GM12878 (cell line): ENCODE measurements around the gene PPP1R3F.

ENCODE experiments used
- CBX3 ChIP-seq: fragments of 200-600 bp; sonication (generic); IDR thresholded peaks from 2 replicates; pipeline ENCODE4 v1.6.1; 2016; ENCODE audit warnings: low read depth, borderline replicate concordance
- KDM1A ChIP-seq: fragments of 200-600 bp; sonication (generic); IDR thresholded peaks from 2 replicates; pipeline ENCODE4 v1.6.1; 2016; ENCODE audit warnings: borderline replicate concordance
- POLR2A ChIP-seq: IDR thresholded peaks from 2 replicates; pipeline ENCODE4 v1.6.1; 2011; ENCODE audit warnings: low read depth, mild to moderate bottlenecking, low read length
- RFX5 ChIP-seq: IDR thresholded peaks from 2 replicates; pipeline ENCODE4 v1.6.1; 2011; ENCODE audit warnings: low read depth, low read length, improper control_type of control experiment
- SIN3A ChIP-seq: IDR thresholded peaks from 2 replicates; pipeline ENCODE4 v1.6.1; 2012; ENCODE audit warnings: low read depth, low read length, improper control_type of control experiment
- TF ChIP-seq, protein P1 (sequence below), 3 experiments: IDR thresholded peaks in 2 of 3; conservative IDR thresholded peaks in 1 of 3; 2 replicates each; pipeline ENCODE4 v1.5.1; 2011; ENCODE audit warnings: low read depth in 3 of 3, low read length in 3 of 3, mild to moderate bottlenecking in 3 of 3, control low read depth in 2 of 3, moderate library complexity in 2 of 3, inconsistent platforms in 1 of 3, mixed read lengths in 1 of 3; ENCODE audit not compliant: control insufficient read depth in 2 of 3, insufficient read depth in 1 of 3; ENCODE audit errors: extremely low read depth in 1 of 3
- TF ChIP-seq, protein P2 (sequence below): IDR thresholded peaks from 2 replicates; pipeline ENCODE4 v1.6.1; 2012; ENCODE audit warnings: mild to moderate bottlenecking, low read depth, low read length
- TF ChIP-seq, protein P3 (sequence below): IDR thresholded peaks from 2 replicates; pipeline ENCODE4 v1.6.1; 2011; ENCODE audit warnings: borderline replicate concordance, low read depth, mild to moderate bottlenecking, moderate library complexity, mixed read lengths, low read length; ENCODE audit not compliant: insufficient read depth; ENCODE audit errors: extremely low read length

DNA sequence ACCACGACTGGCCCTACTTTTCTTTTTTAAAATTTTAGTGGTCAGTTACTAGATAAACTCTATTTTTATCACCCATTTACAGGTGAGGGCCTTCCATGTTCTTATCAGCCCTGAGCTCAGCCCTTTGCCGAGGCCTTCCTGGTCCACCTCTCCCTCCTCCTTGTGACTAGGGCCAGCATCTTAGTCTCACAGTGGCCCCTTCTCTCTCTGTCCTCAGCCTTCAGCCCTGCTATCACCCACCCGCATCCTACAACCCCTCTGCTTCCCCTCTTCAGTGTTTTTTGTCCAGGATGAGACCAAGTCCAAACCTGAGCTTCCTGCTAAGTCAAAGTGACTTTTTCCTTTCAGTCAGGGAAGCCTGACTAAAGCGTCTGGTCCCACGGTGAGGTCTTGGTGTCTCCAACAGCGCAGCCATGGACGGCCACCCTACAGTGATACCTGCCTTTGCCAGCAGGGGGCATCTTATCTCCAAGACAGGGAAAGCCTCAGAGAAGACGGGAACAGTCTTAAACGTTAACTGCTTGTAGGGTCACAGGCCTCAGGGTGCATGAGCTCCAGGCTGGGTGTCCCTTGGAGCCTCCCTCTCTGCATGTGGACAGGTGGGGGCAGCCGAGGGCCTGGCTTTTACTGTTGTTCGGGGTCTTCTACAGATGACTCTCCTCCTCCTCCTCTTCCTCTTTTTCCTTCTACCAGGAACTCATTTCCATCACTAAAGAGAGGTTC is 22.2 kb downstream of the PPP1R3F start:
- TF ChIP-seq CBX3 (no peak), POLR2A (no peak), KDM1A (no peak), RFX5 (no peak), SIN3A (no peak)
- TF ChIP-seq, protein P1, sequence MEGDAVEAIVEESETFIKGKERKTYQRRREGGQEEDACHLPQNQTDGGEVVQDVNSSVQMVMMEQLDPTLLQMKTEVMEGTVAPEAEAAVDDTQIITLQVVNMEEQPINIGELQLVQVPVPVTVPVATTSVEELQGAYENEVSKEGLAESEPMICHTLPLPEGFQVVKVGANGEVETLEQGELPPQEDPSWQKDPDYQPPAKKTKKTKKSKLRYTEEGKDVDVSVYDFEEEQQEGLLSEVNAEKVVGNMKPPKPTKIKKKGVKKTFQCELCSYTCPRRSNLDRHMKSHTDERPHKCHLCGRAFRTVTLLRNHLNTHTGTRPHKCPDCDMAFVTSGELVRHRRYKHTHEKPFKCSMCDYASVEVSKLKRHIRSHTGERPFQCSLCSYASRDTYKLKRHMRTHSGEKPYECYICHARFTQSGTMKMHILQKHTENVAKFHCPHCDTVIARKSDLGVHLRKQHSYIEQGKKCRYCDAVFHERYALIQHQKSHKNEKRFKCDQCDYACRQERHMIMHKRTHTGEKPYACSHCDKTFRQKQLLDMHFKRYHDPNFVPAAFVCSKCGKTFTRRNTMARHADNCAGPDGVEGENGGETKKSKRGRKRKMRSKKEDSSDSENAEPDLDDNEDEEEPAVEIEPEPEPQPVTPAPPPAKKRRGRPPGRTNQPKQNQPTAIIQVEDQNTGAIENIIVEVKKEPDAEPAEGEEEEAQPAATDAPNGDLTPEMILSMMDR (IDR thresholded peaks at IDR 0.05 in 2 of 3, conservative IDR thresholded peaks at IDR 0.05 in 1 of 3; ENCODE audit: control insufficient read depth in 2 of 3, extremely low read depth in 1 of 3, insufficient read depth in 1 of 3, low read depth in 3 of 3, low read length in 3 of 3), result peak; percentile 51 to 75 (median 70)
- TF ChIP-seq, protein P2, sequence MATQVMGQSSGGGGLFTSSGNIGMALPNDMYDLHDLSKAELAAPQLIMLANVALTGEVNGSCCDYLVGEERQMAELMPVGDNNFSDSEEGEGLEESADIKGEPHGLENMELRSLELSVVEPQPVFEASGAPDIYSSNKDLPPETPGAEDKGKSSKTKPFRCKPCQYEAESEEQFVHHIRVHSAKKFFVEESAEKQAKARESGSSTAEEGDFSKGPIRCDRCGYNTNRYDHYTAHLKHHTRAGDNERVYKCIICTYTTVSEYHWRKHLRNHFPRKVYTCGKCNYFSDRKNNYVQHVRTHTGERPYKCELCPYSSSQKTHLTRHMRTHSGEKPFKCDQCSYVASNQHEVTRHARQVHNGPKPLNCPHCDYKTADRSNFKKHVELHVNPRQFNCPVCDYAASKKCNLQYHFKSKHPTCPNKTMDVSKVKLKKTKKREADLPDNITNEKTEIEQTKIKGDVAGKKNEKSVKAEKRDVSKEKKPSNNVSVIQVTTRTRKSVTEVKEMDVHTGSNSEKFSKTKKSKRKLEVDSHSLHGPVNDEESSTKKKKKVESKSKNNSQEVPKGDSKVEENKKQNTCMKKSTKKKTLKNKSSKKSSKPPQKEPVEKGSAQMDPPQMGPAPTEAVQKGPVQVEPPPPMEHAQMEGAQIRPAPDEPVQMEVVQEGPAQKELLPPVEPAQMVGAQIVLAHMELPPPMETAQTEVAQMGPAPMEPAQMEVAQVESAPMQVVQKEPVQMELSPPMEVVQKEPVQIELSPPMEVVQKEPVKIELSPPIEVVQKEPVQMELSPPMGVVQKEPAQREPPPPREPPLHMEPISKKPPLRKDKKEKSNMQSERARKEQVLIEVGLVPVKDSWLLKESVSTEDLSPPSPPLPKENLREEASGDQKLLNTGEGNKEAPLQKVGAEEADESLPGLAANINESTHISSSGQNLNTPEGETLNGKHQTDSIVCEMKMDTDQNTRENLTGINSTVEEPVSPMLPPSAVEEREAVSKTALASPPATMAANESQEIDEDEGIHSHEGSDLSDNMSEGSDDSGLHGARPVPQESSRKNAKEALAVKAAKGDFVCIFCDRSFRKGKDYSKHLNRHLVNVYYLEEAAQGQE, result no peak
- TF ChIP-seq, protein P3, sequence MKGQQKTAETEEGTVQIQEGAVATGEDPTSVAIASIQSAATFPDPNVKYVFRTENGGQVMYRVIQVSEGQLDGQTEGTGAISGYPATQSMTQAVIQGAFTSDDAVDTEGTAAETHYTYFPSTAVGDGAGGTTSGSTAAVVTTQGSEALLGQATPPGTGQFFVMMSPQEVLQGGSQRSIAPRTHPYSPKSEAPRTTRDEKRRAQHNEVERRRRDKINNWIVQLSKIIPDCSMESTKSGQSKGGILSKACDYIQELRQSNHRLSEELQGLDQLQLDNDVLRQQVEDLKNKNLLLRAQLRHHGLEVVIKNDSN, result no peak
